ENCODE results near the gene HHAT.
A peak's percentile ranks its signal among the peaks of the same experiment; 100 is the strongest.
"Not testable (repeated sequence)": the region's sequence is repeated elsewhere in the genome, so short reads cannot be mapped to it uniquely, and the experiment has no call there.

The HHAT gene

DNA sequence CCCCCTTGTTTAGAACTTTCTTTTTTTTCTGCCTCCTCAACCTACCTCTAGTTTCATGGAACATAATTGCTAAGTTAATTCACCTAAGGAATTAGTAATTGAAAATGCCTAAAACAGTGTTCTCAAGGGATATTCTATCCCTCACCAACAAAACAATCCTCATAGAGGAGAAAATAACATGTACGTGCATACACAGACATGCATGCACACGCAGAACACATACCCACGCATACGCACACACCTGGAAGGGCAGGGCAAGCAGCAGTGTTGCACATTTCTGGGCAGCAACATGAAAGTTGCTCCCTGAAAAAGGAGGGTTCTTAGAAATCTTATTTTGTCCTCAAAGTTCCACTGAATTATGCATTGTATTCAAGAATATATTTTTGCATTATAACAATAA lies 76.6 kb downstream of the HHAT start:
- no peaks in the 10 kb centered on the region for H3K9me3 ChIP-seq (ENCODE audit: insufficient read depth, low read depth, low read length)
- no peaks in the 10 kb centered on the region for H4K20me1 ChIP-seq (ENCODE audit: insufficient read depth, low read length, poor library complexity, severe bottlenecking)
- H3K4me3 ChIP-seq (ENCODE audit: low read length, poor library complexity, severe bottlenecking): no peak overlapping the region
- H3K9me2 ChIP-seq (replicated peaks; ENCODE audit: low read depth, low read length): no peaks in the 10 kb centered on the region
- no peaks in the 10 kb centered on the region for H3F3A ChIP-seq (ENCODE audit: low read depth)
- no peak overlapping the region for H3K9ac ChIP-seq (ENCODE audit: low read depth, low read length, poor library complexity, severe bottlenecking)
- H3K79me2 ChIP-seq (ENCODE audit: insufficient read depth, low read length): no peaks in the 10 kb centered on the region
- no peaks in the 10 kb centered on the region for H3K36me3 ChIP-seq (ENCODE audit: insufficient read depth, low read length)
- no peak overlapping the region for H2AFZ ChIP-seq (ENCODE audit: low read length)
- H3K27me3 ChIP-seq (ENCODE audit: insufficient read depth, low read length, poor library complexity, severe bottlenecking): no peaks in the 10 kb centered on the region
- no peak for TF ChIP-seq EZH2phosphoT487 (IDR thresholded peaks at IDR 0.05; ENCODE audit: borderline replicate concordance)
- TF ChIP-seq, protein P1, sequence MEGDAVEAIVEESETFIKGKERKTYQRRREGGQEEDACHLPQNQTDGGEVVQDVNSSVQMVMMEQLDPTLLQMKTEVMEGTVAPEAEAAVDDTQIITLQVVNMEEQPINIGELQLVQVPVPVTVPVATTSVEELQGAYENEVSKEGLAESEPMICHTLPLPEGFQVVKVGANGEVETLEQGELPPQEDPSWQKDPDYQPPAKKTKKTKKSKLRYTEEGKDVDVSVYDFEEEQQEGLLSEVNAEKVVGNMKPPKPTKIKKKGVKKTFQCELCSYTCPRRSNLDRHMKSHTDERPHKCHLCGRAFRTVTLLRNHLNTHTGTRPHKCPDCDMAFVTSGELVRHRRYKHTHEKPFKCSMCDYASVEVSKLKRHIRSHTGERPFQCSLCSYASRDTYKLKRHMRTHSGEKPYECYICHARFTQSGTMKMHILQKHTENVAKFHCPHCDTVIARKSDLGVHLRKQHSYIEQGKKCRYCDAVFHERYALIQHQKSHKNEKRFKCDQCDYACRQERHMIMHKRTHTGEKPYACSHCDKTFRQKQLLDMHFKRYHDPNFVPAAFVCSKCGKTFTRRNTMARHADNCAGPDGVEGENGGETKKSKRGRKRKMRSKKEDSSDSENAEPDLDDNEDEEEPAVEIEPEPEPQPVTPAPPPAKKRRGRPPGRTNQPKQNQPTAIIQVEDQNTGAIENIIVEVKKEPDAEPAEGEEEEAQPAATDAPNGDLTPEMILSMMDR (conservative IDR thresholded peaks at IDR 0.05; ENCODE audit: low read length): no peak
- no peak overlapping the region for H3K4me2 ChIP-seq (ENCODE audit: low read depth, low read length, poor library complexity, severe bottlenecking)
- H3K4me1 ChIP-seq (ENCODE audit: insufficient read depth, low read length, poor library complexity, severe bottlenecking): no peaks in the 10 kb centered on the region

DNA sequence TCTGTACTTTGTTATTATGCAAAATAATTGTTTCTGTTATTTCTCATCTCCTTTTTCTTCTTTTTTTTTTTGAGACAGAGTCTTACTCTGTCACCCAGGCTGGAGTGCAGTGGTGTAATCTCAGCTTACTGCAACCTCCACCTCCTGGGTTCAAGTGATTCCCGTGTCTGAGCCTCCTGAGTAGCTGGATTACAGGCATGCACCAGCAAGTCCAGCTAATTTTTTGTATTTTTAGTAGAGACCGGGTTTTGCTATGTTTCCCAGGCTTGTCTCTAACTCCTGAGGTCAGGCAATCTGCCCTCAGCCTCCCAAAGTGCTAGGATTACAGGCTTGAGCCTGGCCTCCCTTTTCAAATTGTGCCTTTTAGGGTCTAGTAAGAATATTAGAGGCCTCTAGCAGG lies 77.6 kb downstream of the HHAT start:
- H3K27me3 ChIP-seq (ENCODE audit: insufficient read depth, low read length, poor library complexity, severe bottlenecking); H3K9me3 ChIP-seq (ENCODE audit: insufficient read depth, low read depth, low read length); H3K79me2 ChIP-seq (ENCODE audit: insufficient read depth, low read length); H2AFZ ChIP-seq (ENCODE audit: low read length); H3K36me3 ChIP-seq (ENCODE audit: insufficient read depth, low read length); H3F3A ChIP-seq (ENCODE audit: low read depth); H3K4me3 ChIP-seq (ENCODE audit: low read length, poor library complexity, severe bottlenecking); H4K20me1 ChIP-seq (ENCODE audit: insufficient read depth, low read length, poor library complexity, severe bottlenecking); H3K9me2 ChIP-seq (replicated peaks; ENCODE audit: low read depth, low read length); H3K4me1 ChIP-seq (ENCODE audit: insufficient read depth, low read length, poor library complexity, severe bottlenecking); H3K9ac ChIP-seq (ENCODE audit: low read depth, low read length, poor library complexity, severe bottlenecking); H3K4me2 ChIP-seq (ENCODE audit: low read depth, low read length, poor library complexity, severe bottlenecking): not testable (repeated sequence)

DNA sequence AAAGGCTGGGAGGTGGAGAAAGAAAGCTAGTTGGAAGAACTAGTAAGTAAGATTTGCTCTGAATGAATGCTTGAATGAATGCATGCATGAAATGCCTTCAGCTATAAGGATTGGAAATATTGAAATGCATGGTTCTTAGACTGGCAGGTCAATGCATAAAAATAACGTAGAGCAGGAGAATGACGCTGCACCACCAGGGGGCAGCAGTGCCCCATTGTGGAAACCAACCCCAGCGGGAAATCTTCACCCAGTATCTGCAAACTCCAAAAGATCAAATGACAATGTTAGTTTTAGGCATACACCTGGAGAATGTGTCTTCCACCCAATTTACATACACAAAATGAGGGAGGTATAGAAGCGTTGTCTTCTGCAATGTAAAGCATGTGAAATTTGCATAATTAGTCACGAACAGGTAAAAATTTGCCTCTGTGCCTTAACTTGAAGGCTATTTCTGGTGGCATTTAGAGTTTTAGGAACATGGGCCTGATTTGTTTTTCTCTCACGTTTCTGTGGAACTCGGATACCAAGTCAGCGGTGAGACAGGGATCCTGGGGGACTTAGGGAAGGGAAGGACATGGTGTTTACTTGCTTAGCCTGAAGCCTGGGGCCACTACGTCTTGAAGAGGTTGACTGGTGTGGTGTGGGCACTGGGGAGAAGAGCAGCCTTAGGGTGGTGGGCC lies 78.6 kb downstream of the HHAT start:
- H3K9me2 ChIP-seq (replicated peaks; ENCODE audit: low read depth, low read length): no peaks in the 10 kb centered on the region
- no peaks in the 10 kb centered on the region for H3F3A ChIP-seq (ENCODE audit: low read depth)
- no peaks in the 10 kb centered on the region for H3K36me3 ChIP-seq (ENCODE audit: insufficient read depth, low read length)
- no peaks in the 10 kb centered on the region for H3K4me1 ChIP-seq (ENCODE audit: insufficient read depth, low read length, poor library complexity, severe bottlenecking)
- H2AFZ ChIP-seq (ENCODE audit: low read length): no peak overlapping the region
- no peaks in the 10 kb centered on the region for H4K20me1 ChIP-seq (ENCODE audit: insufficient read depth, low read length, poor library complexity, severe bottlenecking)
- H3K9me3 ChIP-seq (ENCODE audit: insufficient read depth, low read depth, low read length): no peaks in the 10 kb centered on the region
- TF ChIP-seq EZH2phosphoT487 (IDR thresholded peaks at IDR 0.05; ENCODE audit: borderline replicate concordance): no peak
- TF ChIP-seq, protein P1 (conservative IDR thresholded peaks at IDR 0.05; ENCODE audit: low read length): peak; percentile 98
- no peak overlapping the region for H3K4me2 ChIP-seq (ENCODE audit: low read depth, low read length, poor library complexity, severe bottlenecking)
- no peak overlapping the region for H3K4me3 ChIP-seq (ENCODE audit: low read length, poor library complexity, severe bottlenecking)
- no peaks in the 10 kb centered on the region for H3K79me2 ChIP-seq (ENCODE audit: insufficient read depth, low read length)
- no peak overlapping the region for H3K9ac ChIP-seq (ENCODE audit: low read depth, low read length, poor library complexity, severe bottlenecking)
- H3K27me3 ChIP-seq (ENCODE audit: insufficient read depth, low read length, poor library complexity, severe bottlenecking): no peaks in the 10 kb centered on the region

DNA sequence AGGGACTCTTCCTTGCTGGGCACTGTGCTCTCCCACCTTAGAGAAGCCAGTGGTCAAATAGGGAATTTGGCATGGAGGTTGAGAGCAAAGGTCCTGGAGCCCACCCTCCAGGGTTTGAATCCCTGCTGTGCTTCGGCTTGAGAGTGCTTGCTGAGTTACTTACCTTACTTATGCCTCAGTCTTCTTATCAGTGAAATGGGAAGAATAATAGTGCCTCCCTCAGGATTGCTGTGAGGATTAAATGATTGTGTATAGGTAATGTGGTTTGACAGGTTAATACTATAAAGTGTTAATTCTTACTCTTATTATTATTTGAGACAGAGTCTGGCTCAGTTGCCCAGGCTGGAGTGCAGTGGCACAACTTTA lies 79.2 kb downstream of the HHAT start:
- no peaks in the 10 kb centered on the region for H3K79me2 ChIP-seq (ENCODE audit: insufficient read depth, low read length)
- H3F3A ChIP-seq (ENCODE audit: low read depth): no peaks in the 10 kb centered on the region
- TF ChIP-seq EZH2phosphoT487 (IDR thresholded peaks at IDR 0.05; ENCODE audit: borderline replicate concordance): no peak
- no peak overlapping the region for H2AFZ ChIP-seq (ENCODE audit: low read length)
- H3K9me2 ChIP-seq (replicated peaks; ENCODE audit: low read depth, low read length): no peaks in the 10 kb centered on the region
- no peaks in the 10 kb centered on the region for H3K4me1 ChIP-seq (ENCODE audit: insufficient read depth, low read length, poor library complexity, severe bottlenecking)
- no peaks in the 10 kb centered on the region for H3K27me3 ChIP-seq (ENCODE audit: insufficient read depth, low read length, poor library complexity, severe bottlenecking)
- H3K9ac ChIP-seq (ENCODE audit: low read depth, low read length, poor library complexity, severe bottlenecking): no peak overlapping the region
- H3K9me3 ChIP-seq (ENCODE audit: insufficient read depth, low read depth, low read length): peaks cover 1% of the 10 kb centered on the region; the same call in 1 of the 2 replicates
- no peaks in the 10 kb centered on the region for H3K36me3 ChIP-seq (ENCODE audit: insufficient read depth, low read length)
- H3K4me2 ChIP-seq (ENCODE audit: low read depth, low read length, poor library complexity, severe bottlenecking): no peak overlapping the region
- H3K4me3 ChIP-seq (ENCODE audit: low read length, poor library complexity, severe bottlenecking): no peak overlapping the region
- no peaks in the 10 kb centered on the region for H4K20me1 ChIP-seq (ENCODE audit: insufficient read depth, low read length, poor library complexity, severe bottlenecking)

All from Loucy (cell line).